Stimulated activated CD8-positive, alpha-beta memory T cell treated with anti-CD3 and anti-CD28 coated beads, Interleukin-2, amount 100 ng/mL, for 48 hours (primary cell): ENCODE data around the gene LGALS12.
A peak's percentile ranks its signal among the peaks of the same experiment; 100 is the strongest.

Experiments used
- DNase-seq, 2 donors: peaks; one replicate each; pipeline ENCODE4 v3.0.0-alpha.2; 2020; ENCODE audit warnings: low read depth in 2 of 2

The LGALS12 gene, protein sequence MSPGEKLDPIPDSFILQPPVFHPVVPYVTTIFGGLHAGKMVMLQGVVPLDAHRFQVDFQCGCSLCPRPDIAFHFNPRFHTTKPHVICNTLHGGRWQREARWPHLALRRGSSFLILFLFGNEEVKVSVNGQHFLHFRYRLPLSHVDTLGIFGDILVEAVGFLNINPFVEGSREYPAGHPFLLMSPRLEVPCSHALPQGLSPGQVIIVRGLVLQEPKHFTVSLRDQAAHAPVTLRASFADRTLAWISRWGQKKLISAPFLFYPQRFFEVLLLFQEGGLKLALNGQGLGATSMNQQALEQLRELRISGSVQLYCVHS

DNA sequence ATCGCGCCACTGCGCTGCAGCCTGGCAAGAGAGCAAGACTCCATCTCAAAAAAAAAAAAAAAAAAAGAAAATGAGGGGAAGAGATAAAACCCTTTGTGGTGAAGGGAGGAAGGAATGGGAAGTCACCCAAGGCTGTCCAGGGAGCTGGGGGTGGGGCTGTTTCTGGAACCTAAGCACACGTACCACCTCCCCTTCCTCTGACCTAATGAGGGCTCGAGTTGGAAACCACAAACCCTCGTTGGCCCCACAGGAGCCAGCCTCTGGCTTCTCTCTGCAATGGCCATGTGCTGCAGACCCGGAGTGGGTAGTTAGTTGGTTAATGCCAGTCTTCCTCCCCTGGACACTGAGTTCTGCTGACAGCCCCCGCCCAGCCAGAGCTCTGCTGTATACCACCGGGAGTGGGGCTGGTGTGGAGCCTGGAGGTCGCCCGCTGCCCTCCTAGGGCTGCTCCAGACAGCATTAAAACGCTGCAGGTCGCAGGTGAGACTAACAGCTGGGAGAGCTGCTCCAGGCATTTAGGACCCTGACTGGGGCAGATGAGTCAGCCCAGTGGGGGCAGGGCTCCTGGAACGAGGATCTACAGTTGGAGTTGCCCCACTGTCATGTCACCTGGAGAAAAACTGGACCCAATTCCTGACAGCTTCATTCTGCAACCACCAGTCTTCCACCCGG, at the start of gene LGALS12:
LGALS12 (plus strand) TSS at position 228 of the 672 bp plus-strand sequence; CDS start at position 603, 375 bp downstream.
- no peak for DNase-seq

DNA sequence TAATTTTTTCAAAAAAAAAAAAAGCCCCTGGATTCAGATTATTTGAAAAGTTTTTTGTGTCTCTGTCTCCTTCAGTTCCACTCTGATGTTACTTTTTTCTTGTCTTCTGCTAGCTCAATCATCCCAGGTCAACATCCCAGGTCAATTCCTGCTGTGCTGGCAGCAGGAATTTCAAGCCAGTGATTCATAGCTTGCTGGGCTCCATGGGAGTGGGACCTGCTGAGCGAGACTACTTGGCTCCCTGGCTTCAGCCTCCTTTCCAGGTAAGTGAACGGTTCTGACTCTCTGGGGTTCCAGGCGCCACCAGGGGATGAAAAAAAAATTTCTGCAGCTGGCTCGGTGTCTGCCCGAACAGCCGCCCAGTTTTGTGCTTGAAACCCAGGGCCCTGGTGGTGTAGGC, 46.3 kb upstream of the LGALS12 start:
- DNase-seq, result no peak

DNA sequence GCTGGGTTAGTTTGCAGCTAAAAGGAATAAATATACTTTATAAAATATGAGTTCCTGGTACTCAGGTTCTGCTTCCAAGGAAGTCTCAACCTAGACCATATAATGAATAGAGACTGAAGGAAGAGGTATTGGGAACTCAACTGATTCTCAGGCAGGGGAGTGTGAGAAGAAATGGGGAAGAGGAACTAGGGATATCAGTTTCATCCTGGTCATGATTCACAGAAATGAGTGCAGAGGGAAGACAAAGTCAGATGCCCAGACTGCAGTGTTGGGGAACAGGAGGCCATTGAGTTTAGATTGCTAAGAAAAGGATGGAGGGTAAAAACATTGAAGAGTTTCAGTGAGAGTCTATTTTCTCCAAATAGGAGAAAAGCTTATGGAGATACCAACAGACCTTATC, 43.7 kb upstream of the LGALS12 start:
- DNase-seq, result no peak

DNA sequence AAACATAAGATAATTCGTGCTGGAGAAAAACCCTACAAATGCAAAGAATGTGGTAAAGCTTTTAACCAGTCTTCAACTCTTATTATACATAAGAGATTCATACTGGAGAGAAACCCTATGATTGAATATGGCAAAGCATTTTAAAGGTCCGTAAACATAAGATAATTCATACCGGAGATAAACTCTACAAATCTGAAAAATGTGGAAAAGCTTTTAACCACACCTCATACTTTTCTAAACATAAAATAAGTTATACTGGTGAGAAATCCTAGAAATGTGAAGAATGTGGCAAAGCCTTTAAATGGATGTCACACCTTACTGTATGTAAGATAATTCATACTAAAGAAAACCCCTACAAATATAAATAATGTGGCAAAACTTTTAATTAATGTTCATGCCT, 35.6 kb upstream of the LGALS12 start:
- DNase-seq, result no peak

DNA sequence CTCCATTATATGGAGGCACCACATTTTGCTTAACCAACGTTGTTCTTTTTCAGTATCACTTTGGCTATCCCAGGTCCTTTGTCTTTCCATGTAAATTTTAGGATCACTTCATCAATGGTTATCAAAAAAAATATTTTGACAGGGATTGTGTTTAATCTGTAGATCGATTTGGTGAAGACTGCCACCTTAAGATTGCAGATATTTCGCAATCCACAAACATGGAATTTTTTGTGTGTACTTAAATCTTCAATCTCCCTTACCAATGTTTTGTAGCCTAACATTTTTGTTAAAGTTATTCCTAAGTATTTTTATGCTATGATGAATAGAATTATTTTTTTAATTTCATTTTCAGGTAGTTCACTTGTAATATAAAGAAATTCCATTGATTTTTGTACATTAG, 33.5 kb upstream of the LGALS12 start:
- DNase-seq, result no peak

DNA sequence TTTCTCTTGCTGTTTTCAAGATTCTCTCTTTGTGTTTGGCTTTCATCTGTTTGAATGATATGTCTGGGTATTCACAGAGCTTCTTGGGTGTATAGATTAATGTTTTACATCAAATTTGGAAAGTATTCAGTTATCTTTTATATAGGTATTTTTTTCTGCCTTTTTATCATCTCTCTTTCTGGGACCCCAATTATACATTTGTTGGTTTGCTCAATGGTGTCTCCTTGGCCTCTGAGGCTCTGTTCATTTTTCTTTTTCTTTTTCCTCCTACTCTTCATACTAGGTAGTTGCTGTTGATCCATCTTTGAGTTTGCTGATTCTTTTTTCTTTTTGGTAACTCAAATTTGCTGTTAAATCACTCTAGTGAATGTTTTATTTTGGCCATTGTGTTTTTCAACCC, 29.3 kb upstream of the LGALS12 start:
- no peak for DNase-seq

DNA sequence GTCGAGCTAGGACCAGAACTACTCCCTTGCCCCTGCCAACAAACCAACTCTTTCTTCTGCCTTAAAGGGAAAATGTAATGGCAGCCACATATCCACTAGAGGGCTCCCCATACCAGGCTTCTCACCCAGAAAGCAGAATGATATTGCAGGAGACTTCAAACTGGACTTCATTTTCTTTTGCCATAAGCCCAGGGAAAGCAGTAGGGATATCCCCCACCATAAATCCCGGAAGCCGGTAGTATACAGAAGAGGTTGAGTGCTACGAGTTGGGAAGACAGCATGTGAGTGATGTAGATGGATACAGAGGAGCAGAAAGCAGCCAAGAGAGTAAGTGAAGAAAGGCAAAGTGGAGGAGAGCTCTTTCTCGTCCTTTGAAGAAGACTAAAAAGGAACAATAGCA, 27.0 kb upstream of the LGALS12 start:
- peak in 1 of 2 donors; percentile 0 for DNase-seq

DNA sequence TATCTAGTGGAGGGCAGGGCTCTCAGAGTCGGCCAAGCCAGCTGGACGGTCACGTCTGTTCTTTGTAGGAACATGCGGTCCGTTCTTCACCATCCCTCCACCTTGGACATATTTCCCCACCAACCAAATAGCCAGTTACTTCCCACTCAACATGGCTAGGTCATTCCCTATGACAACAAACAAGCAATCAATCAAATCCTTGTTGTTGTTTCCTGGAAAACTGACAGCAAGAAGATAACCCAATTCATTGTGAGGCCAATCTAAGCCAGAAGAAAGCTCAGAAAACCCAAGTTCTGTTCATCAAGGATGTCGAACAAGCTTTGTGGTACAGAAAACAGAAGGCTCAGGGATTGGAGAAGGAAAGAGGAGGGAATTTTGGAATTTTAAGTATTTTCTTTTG, 25.8 kb upstream of the LGALS12 start:
- no peak for DNase-seq

DNA sequence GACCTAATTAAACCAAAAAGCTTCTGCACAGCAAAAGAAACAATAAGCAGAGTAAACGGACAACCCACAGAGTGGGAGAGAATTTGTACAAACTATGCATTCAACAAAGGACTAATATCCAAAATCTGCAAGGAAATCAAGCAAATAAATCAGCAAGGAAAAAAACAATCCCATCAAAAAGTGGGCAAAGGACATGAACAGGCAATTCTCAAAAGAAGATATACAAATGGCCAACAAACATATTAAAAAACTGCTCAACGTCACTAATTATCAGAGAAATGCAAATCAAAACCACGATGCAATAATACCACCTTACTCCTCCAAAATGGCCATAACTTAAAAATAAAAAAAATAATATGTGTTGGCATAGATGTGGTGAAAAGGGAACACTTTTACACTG, 20.1 kb upstream of the LGALS12 start:
- no peak for DNase-seq

DNA sequence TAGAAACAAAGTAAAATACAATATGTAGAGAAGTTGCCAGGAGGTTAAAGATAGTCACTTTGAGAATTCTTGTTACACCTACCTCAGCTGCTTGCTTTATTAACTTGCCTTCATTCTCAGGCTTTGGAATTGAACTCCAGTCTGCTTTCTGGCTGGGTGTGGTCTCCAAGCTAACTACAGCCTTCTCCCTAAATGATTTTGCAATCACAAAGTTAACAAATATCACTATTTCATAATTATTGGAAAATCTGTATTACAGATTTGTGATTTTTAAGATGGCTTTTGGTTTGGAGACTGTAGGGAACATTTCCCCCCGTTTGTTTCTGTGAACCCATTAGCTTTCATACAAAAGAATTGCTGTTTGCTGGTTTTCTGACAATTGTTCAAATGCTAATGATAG, 17.1 kb upstream of the LGALS12 start:
- no peak for DNase-seq

DNA sequence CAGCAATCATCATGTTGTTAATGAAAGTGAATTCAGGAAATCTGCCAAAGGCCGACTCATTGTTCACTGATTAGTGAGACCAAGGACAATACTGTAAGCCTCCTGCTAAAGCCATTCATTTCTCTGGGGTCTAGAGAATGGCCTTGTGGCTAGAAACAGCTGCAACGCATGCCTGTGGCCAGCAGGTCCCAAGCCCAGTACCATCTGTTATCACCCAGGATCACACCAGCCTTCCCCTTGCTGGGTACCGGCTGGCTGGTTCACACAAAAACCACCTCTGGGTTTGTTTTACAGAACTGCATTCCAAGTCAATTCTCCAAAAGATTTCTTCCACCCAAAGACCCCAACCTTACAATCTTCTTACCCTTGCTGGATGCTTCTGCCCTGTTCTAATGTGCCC, 16.0 kb upstream of the LGALS12 start:
- no peak for DNase-seq

DNA sequence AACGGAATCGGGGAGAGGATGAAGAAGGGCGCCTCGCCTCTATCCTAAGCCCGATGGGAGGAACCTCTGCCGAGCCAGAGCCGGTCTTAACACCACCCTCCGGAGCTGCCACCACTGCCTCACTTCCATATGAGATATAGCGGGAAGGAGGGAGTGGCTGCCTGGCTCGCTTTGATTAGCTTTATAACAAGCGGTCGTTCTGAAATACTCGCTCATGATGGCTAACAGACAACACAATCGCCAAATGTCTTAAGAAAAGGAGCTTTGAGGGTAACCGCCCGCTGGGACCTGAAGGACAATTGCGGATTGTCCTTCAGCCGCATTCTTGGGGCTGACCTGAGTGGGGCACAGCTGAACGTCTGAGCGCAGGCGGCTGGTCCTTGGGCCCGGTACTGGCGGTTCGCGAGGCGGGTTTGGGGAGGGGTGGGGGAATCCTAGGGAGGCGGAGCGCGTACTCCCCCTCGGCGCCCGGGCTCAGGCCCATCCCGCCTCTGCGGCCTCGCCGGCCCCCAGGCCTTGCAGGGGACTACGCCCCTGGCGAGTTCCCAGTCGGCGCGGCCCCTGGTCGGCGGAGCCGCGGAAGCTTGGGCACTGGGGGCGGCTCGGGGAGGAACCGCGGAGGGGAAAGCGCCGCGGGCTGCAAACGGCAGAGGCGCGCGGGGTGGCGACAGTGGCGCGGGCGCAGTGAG, 15.2 kb upstream of the LGALS12 start, which contains the start of gene PLAAT5:
PLAAT5 (minus strand) TSS at position 617 of the 689 bp plus-strand sequence; CDS start at position 484, 133 bp downstream.
- DNase-seq, result peak in 1 of 2 donors; percentile 21

DNA sequence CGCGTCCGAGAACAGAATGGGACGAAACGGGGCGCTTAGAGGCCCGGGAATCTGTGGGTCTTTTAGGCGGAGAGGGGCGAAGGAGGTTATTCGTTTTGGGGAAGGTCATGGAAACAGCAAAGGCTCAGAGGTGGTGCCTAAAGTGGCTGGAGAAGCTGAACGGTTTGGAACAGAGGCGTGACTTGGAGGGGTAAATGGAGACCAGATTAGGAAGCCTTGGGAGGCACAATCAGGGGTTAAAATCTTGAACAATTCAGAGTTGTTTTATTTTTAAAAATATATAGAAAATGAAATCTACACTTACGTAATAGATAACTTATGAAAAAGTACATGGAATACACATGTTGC, 14.7 kb upstream of the LGALS12 start:
- DNase-seq, result no peak

DNA sequence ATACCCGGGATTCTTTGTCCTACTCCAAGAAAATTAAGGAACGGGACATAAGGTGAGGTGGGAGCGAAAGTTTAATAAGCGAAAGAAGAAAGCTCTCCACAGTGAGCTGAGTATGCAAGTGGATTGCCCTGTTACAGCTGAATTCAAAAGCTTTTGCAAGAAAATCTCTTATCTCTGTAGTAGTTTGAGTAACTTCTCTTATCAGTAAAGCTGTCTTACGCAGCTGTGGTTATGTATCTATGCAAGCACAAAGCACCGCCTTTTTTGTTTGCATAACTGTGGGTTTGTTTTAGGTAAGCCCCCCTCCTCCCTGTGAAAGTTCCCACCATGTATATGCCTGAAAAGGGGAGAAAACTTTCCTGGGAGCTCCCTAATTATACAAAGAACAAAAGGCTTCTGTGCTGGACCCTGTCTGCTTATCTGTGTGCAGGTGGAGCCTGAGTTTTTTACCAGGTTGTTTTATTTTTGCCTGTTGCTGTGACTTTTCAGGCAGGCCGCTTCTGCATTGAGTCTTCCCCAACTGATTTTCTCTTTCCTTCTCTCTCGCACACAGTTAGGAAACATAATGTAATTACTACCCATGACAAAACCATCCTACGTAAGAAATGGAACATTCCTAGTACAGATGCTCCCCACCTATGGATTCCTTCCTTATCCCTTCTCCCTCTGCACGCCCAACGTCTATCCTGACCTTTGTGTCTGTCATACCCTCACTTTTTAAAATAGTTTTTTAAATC, 14.1 kb upstream of the LGALS12 start:
- no peak for DNase-seq

DNA sequence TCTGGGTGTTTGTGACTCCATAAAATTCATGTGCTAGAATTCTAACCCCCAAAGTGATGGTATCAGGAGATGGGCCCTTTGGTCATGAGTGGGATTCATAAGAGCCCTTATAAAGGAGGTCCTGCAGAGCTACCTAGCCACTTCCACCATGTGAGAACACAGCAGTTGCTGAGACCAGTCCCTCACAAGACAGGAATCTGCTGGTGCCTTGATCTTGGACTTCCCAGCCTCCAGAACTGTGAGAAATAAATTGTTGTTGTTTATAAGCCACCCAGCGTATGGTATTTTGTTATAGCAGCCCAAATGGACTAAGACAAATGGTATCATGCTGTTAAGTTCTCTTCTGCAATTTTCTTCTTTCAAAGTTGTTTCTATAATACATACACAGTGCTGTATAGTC, 13.4 kb upstream of the LGALS12 start:
- no peak for DNase-seq

DNA sequence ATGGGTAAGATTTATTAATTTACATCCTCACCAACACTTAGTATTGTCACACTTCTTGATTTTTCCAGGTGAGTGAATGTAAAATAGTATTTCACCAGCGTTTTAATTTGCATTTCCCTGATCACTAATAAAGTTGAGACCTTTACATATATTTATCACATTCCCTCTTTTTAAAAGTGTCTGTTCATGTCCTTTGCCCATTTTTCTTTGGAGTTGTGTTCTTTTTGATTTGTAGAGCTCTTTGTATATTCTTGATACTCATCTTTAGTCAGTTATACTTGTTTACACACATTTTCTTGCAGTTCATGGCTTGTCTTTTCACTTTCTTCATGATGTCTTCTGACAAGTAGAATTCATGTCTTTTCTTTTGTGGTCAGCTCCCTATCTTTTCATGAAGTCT, 12.8 kb upstream of the LGALS12 start:
- DNase-seq, result no peak

DNA sequence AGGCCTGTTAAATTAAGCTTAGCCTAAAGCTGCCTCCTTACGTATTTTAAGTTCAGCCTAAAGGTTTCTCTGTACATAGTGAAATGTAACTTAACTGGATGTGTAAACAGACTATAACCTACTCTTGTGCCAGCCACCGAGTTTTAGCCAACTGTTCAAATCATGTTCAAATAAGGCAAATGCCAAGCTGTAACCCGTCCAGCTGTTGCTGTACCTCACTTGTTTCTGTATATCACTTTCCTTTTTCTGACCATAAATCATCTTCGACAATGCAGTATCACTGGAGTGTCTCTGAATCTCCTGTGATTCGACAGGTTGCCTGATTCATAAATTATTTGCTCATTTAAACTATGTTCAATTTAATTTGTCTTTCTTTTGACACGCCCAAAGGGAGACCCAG, 10.9 kb upstream of the LGALS12 start:
- DNase-seq, result no peak

DNA sequence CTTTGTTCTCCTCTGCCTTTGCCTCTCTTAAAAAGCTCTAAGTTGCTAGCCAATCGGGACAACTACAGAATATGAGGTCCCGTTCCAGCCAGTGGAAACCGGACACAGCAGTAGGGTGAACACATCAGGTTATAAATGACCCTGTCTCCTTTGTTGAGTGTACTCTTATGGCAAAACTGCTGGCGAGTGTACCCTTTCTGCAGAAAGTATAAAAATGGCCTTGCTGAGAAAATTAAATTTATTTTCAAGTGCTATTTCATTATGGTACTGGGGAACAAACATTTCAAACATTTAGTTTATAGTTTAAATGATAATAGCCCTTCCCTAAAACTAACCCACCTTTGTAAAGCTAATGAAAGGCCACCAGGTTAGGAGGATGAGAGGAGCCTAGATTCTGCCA, 6.0 kb upstream of the LGALS12 start:
- DNase-seq, result no peak

DNA sequence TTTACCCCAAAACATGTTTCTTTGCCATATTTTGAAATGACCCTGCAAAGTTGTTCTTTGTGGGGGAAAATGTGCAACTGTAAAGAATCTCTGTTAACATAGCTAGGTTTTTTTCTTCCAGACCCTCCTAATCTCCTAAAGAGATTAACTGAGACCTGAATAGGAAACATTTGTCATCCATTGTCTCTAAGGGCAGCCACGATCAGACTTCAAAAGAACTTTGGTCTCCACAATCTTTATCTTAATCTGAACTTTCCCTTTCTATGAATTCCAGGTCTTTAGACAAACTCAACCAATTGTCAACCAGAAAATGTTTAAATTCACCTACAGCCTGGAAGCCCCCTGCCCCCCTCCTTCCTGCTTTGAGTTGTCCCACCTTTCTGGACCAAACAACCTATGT, 4.6 kb upstream of the LGALS12 start:
- no peak for DNase-seq

DNA sequence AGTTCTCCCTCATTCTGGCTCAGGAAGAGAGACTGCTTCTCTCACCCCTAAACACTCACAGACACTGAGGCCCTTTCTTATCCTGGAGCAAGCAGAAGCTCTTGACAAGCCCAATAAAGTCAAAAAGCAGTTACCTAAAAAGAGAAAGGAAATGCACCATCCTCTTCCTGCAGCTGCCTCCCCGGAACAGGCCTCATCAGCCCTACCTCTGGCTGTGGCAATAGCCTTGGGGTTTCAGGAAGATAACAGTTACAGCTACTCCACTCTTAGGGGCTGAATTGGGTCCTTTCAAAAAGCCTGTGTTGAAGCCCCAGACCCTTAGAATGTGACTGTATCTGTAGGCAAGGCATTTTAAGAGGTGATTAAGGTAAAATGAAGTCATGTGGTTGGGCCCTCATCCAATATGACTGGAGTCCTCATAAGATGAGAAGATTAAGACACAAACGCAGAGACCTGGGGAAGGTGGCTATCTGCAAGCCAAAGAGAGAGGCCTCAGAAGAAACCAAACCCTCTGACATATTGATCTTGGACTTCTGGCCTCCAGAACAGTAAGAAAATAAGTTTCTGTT, 3.5 kb upstream of the LGALS12 start:
- no peak for DNase-seq

DNA sequence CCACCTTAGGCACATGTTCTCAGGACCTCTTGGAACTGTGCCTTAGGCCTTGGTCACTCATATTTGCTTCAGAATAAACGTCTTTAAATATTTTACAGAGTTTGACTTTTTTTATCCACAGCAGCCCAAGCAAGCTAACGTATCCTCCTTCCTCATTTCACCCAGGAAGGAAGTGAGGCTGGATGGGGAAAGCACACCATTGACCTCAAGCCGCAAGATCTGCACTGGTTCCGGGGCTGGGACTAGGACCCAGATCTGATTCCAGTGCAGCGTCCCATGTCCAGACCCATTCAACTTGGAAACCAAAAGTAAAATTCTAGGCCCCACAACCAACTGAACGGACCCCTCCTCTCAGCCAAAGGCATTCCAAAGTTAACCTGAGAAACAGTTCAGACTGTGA, 2.4 kb upstream of the LGALS12 start:
- DNase-seq, result no peak

DNA sequence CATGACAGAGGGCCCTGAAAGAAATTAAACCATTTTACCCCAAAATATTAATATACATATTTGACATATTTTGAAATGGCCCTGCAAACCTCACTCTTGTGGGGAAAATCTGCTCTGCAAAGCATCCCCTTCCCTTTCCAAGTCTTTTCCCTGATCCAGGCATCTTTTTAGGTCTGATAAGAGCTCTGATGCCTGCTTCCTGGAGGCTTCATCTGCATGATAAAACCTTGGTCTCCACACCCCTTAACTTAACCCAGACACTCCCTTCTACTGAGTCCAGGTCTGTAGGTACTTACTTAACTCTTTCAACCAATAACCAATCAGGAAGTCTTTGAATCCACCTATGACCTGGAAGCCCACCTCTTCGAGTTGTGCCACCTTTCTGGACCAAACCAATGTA, 1.8 kb upstream of the LGALS12 start:
- no peak for DNase-seq
